A549 treated with AZD9567 at 1 μM for 4 hours (cell line): Measurements from ENCODE around the gene FFAR4. TPM values are rescaled to one million over a fixed set of nuclear protein-coding genes. Genes with fewer than 3 reads are reported as not detected.

Experiments used
- total RNA-seq: library from RNA; stranded (reverse); fragments of 200-300 nt; extraction: Qiagen RNA extraction; gene quantifications from 5 replicates; pipeline ENCODE4 v1.2.3, GENCODE V29; 2022; ENCODE audit not compliant: insufficient read depth

Gene FFAR4
- total RNA-seq, result 0.04 to 0.20 TPM (median 0.10 TPM) in 4 of 5 replicates, not detected in the other

GRCh38 chr10:93566435-93567276 is at the start of gene FFAR4:
TSS of gene FFAR4 (plus strand) at chr10:93566665. CDS start at chr10:93566721, 56 bp downstream.

GRCh38 chr10:93601146-93601773 is 34.8 kb downstream of the FFAR4 start, which contains the start of gene RBP4:
TSS of gene RBP4 (minus strand) at chr10:93601235. CDS start at chr10:93601028, 207 bp downstream.

GRCh38 chr10:93612311-93612710 is 45.8 kb downstream of the FFAR4 start, which contains the start of gene PDE6C:
TSS of gene PDE6C (plus strand) at chr10:93612537. CDS start at chr10:93612726, 189 bp downstream.

Other genes with a start within 250 kb of the FFAR4 start
- gene MYOF, start 84.3 kb upstream of the FFAR4 start, total RNA-seq, result 189 to 251 TPM (median 223 TPM) in 5 replicates
- gene CEP55, start 70.1 kb upstream of the FFAR4 start, total RNA-seq, result 54.1 to 74.3 TPM (median 67.8 TPM) in 5 replicates
- gene RBP4, start 34.6 kb downstream of the FFAR4 start, total RNA-seq, result 5.4 to 11.1 TPM (median 8.8 TPM) in 5 replicates
- gene PDE6C, start 45.9 kb downstream of the FFAR4 start, total RNA-seq, result not detected in 5 replicates
- 2.1 to 6.2 TPM (median 5.5 TPM) in 5 replicates for gene FRA10AC1, start 135.9 kb downstream of the FFAR4 start, total RNA-seq
- not detected in 5 replicates for gene LGI1, start 191.3 kb downstream of the FFAR4 start, total RNA-seq